Effector memory CD8-positive, alpha-beta T cell (primary cell): ENCODE measurements around the gene ZNF574.

Experiments
- ATAC-seq: fragments of 150-1000 bp; cut with Tn5 transposase; replicated peaks from 2 replicates; pipeline ENCODE4 v1.10.0; 2021; ENCODE audit warnings: mild to moderate bottlenecking, moderate library complexity
- DNase-seq, 3 experiments: peaks; one replicate each; pipeline ENCODE4 v3.0.0; 2021
- H3K27ac Mint-ChIP-seq, 2 donors: one replicate each; pipeline ENCODE4 v1.8.0; 2022; ENCODE audit warnings: mild to moderate bottlenecking in 2 of 2, mixed read lengths in 2 of 2, moderate library complexity in 2 of 2
- H3K27me3 Mint-ChIP-seq, 2 donors: one replicate each; pipeline ENCODE4 v1.8.0; 2022; ENCODE audit warnings: mixed read lengths in 2 of 2
- H3K36me3 Mint-ChIP-seq: one replicate; pipeline ENCODE4 v1.8.0; 2022; ENCODE audit warnings: mild to moderate bottlenecking, moderate library complexity, mixed read lengths; ENCODE audit not compliant: insufficient read depth
- H3K4me1 Mint-ChIP-seq, 2 donors: one replicate each; pipeline ENCODE4 v1.8.0; 2022; ENCODE audit warnings: low read depth in 2 of 2, mixed read lengths in 2 of 2
- H3K4me3 Mint-ChIP-seq, 2 donors: one replicate each; pipeline ENCODE4 v1.8.0; 2022; ENCODE audit warnings: mild to moderate bottlenecking in 2 of 2, mixed read lengths in 2 of 2, moderate library complexity in 2 of 2
- H3K9me3 Mint-ChIP-seq, 2 donors: one replicate each; pipeline ENCODE4 v1.8.0; 2022; ENCODE audit warnings: mixed read lengths in 2 of 2

ZNF574 gene

GRCh38 chr19:42066075-42066754, 9.8 kb upstream of the ZNF574 start:
- no peak overlapping the region for H3K4me3 Mint-ChIP-seq
- DNase-seq (no peak), ATAC-seq (no peak)
- H3K4me1 Mint-ChIP-seq, result no peaks in the 10 kb centered on the region
- peak overlapping the region in 1 of 2 donors; percentile 42 for H3K27ac Mint-ChIP-seq
- no peaks in the 10 kb centered on the region for H3K9me3 Mint-ChIP-seq
- H3K27me3 Mint-ChIP-seq, result peaks cover 11 to 17% of the 10 kb centered on the region in 2 donors
- H3K36me3 Mint-ChIP-seq, result no peaks in the 10 kb centered on the region

GRCh38 chr19:42067315-42067888, 8.6 kb upstream of the ZNF574 start:
- H3K27ac Mint-ChIP-seq, result no peak overlapping the region
- H3K4me1 Mint-ChIP-seq, result no peaks in the 10 kb centered on the region
- DNase-seq (no peak), ATAC-seq (no peak)
- H3K9me3 Mint-ChIP-seq, result no peaks in the 10 kb centered on the region
- H3K4me3 Mint-ChIP-seq, result no peak overlapping the region
- peaks cover 0 to 17% of the 10 kb centered on the region in 2 donors for H3K27me3 Mint-ChIP-seq
- H3K36me3 Mint-ChIP-seq, result no peaks in the 10 kb centered on the region

- H3K4me1 Mint-ChIP-seq, result no peaks in the 10 kb centered on the region
- H3K36me3 Mint-ChIP-seq, result no peaks in the 10 kb centered on the region
- no peak for ATAC-seq
- H3K4me3 Mint-ChIP-seq, result no peak overlapping the region
- H3K27ac Mint-ChIP-seq, result no peak overlapping the region
- DNase-seq, result no peak
- H3K27me3 Mint-ChIP-seq, result peaks cover 0 to 17% of the 10 kb centered on the region in 2 donors
- H3K9me3 Mint-ChIP-seq, result no peaks in the 10 kb centered on the region
Measured at GRCh38 chr19:42068361-42068755, 7.6 kb upstream of the ZNF574 start.

GRCh38 chr19:42068756-42069571, 7.0 kb upstream of the ZNF574 start:
- Mint-ChIP-seq H3K27ac (no peak overlapping the region), H3K36me3 (no peaks in the 10 kb centered on the region), H3K27me3 (peaks cover 0 to 14% of the 10 kb centered on the region in 2 donors), H3K4me1 (no peaks in the 10 kb centered on the region), H3K9me3 (no peaks in the 10 kb centered on the region), H3K4me3 (no peak overlapping the region)
- no peak for ATAC-seq
- DNase-seq, result no peak

GRCh38 chr19:42069619-42070351, 6.2 kb upstream of the ZNF574 start, which contains the start of gene GRIK5:
Gene GRIK5 (minus strand): TSS chr19:42070206. CDS start chr19:42065770, 4,436 bp downstream.
- H3K36me3 Mint-ChIP-seq, result peaks cover under 1% of the 10 kb centered on the region
- H3K4me1 Mint-ChIP-seq, result peaks cover 0 to 2% of the 10 kb centered on the region in 2 donors
- no peaks in the 10 kb centered on the region for H3K9me3 Mint-ChIP-seq
- H3K4me3 Mint-ChIP-seq, result no peak within 1 kb of the TSS
- DNase-seq (no peak), ATAC-seq (no peak)
- H3K27ac Mint-ChIP-seq, result no peak within 1 kb of the TSS
- peaks cover 0 to 6% of the 10 kb centered on the region in 2 donors for H3K27me3 Mint-ChIP-seq

- no peak overlapping the region for H3K4me3 Mint-ChIP-seq
- no peaks in the 10 kb centered on the region for H3K27me3 Mint-ChIP-seq
- H3K27ac Mint-ChIP-seq, result no peak overlapping the region
- peaks cover 0 to 2% of the 10 kb centered on the region in 2 donors for H3K9me3 Mint-ChIP-seq
- peaks cover 13% of the 10 kb centered on the region for H3K36me3 Mint-ChIP-seq
- H3K4me1 Mint-ChIP-seq, result peaks cover 9 to 15% of the 10 kb centered on the region in 2 donors
- no peak for ATAC-seq
- DNase-seq, result no peak
Measured at GRCh38 chr19:42071247-42071646, 4.7 kb upstream of the ZNF574 start.

- Mint-ChIP-seq H3K9me3 (peaks cover 0 to 2% of the 10 kb centered on the region in 2 donors), H3K36me3 (peaks cover 27% of the 10 kb centered on the region), H3K4me3 (peak overlapping the region; percentile 94 to 98), H3K27me3 (no peaks in the 10 kb centered on the region), H3K4me1 (peaks cover 30 to 35% of the 10 kb centered on the region in 2 donors), H3K27ac (peak overlapping the region; percentile 99 to 100)
- DNase-seq, result no peak
- no peak for ATAC-seq
Measured at GRCh38 chr19:42074513-42075363, 1.2 kb upstream of the ZNF574 start.

- H3K9me3 Mint-ChIP-seq, result peaks cover 0 to 2% of the 10 kb centered on the region in 2 donors
- peak overlapping the region; percentile 99 to 100 for H3K27ac Mint-ChIP-seq
- ATAC-seq (no peak), DNase-seq (no peak)
- peaks cover 32% of the 10 kb centered on the region for H3K36me3 Mint-ChIP-seq
- H3K4me1 Mint-ChIP-seq, result peaks cover 30 to 35% of the 10 kb centered on the region in 2 donors
- H3K27me3 Mint-ChIP-seq, result no peaks in the 10 kb centered on the region
- H3K4me3 Mint-ChIP-seq, result peak overlapping the region; percentile 94 to 98
Measured at GRCh38 chr19:42075364-42075615, 676 bp upstream of the ZNF574 start.

- DNase-seq, result peak in 1 of 3 experiments; percentile 28
- peaks cover 43% of the 10 kb centered on the region for H3K36me3 Mint-ChIP-seq
Measured at GRCh38 chr19:42076380-42076944, 496 bp downstream of the ZNF574 start.

GRCh38 chr19:42078058-42078457, 2.1 kb downstream of the ZNF574 start:
- H3K4me3 Mint-ChIP-seq, result peak overlapping the region; percentile 94 to 98
- H3K27ac Mint-ChIP-seq, result peak overlapping the region; percentile 99 to 100
- DNase-seq (no peak), ATAC-seq (no peak)
- H3K27me3 Mint-ChIP-seq, result no peaks in the 10 kb centered on the region
- peaks cover 38 to 47% of the 10 kb centered on the region in 2 donors for H3K4me1 Mint-ChIP-seq
- peaks cover 0 to 2% of the 10 kb centered on the region in 2 donors for H3K9me3 Mint-ChIP-seq
- peaks cover 53% of the 10 kb centered on the region for H3K36me3 Mint-ChIP-seq

More at GRCh38 chr19:42076380-42076944, 496 bp downstream of the ZNF574 start:
- Mint-ChIP-seq H3K4me3 (peak overlapping the region; percentile 94 to 98), H3K27ac (peak overlapping the region; percentile 99 to 100), H3K4me1 (peaks cover 35 to 39% of the 10 kb centered on the region in 2 donors), H3K27me3 (no peaks in the 10 kb centered on the region), H3K9me3 (peaks cover 0 to 2% of the 10 kb centered on the region in 2 donors)
- ATAC-seq, result no peak

- peak overlapping the region; percentile 99 to 100 for H3K27ac Mint-ChIP-seq
- H3K4me3 Mint-ChIP-seq, result peak overlapping the region; percentile 94 to 98
- H3K4me1 Mint-ChIP-seq, result peaks cover 38 to 47% of the 10 kb centered on the region in 2 donors
- no peak for DNase-seq
- no peak for ATAC-seq
- peaks cover 0 to 2% of the 10 kb centered on the region in 2 donors for H3K9me3 Mint-ChIP-seq
- peaks cover 53% of the 10 kb centered on the region for H3K36me3 Mint-ChIP-seq
- no peaks in the 10 kb centered on the region for H3K27me3 Mint-ChIP-seq
Measured at GRCh38 chr19:42078538-42079275, 2.7 kb downstream of the ZNF574 start.

- no peak overlapping the region for H3K4me3 Mint-ChIP-seq
- peaks cover 53% of the 10 kb centered on the region for H3K36me3 Mint-ChIP-seq
- ATAC-seq (no peak), DNase-seq (no peak)
- H3K9me3 Mint-ChIP-seq, result peaks cover 0 to 2% of the 10 kb centered on the region in 2 donors
- H3K27ac Mint-ChIP-seq, result peak overlapping the region in 1 of 2 donors; percentile 61
- H3K27me3 Mint-ChIP-seq, result no peaks in the 10 kb centered on the region
- H3K4me1 Mint-ChIP-seq, result peaks cover 38 to 47% of the 10 kb centered on the region in 2 donors
Measured at GRCh38 chr19:42079276-42079669, 3.3 kb downstream of the ZNF574 start.
